Stomach (tissue), 4 donors: ENCODE results near the gene FMO5.

Experiments
- EP300 ChIP-seq: sonication (generic); formaldehyde crosslinking; IDR thresholded peaks from one replicate; pipeline ENCODE4 v1.6.1; 2017; ENCODE audit warnings: antibody characterized with exemption
- POLR2A ChIP-seq, 4 donors: fragments of 450-650 bp; IDR thresholded peaks; one replicate each; pipeline ENCODE4 v1.6.1; 2016; ENCODE audit warnings: antibody characterized with exemption in 4 of 4, control low read depth in 2 of 4, mild to moderate bottlenecking in 1 of 4, moderate library complexity in 1 of 4
- POLR2AphosphoS5 ChIP-seq, 3 donors: sonication (generic); formaldehyde crosslinking; IDR thresholded peaks; one replicate each; pipeline ENCODE4 v1.6.1; 2016; ENCODE audit warnings: antibody characterized with exemption in 3 of 3
- TF ChIP-seq, protein P1 (sequence below), 7 experiments: fragments of 450-650 bp in 4 of 7; fragments of 200-600 bp in 3 of 7; sonication (generic) in 3 of 7; IDR thresholded peaks; one replicate each; pipeline ENCODE4 v1.5.1; 2016 to 2019; ENCODE audit warnings: antibody characterized with exemption in 7 of 7, control low read depth in 2 of 7, mild to moderate bottlenecking in 1 of 7

DNA sequence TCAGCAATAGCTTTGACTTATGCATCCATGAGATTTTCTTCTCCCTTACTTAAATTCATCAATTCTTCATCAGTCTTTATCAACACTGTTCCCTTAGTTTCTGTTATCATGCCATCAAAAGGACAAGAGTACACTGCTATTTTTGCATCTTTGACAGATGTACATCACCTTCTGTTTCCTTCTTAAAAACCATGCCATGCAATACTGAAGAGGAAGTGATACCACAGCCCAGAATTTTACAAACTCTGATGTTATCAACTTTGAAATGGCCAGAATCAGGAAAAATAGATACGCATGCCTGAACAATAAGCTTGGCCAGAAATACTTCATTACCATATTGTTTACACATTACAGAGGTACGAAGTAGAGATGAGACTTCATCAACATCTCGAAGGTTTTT, 21.1 kb downstream of the FMO5 start:
- TF ChIP-seq, protein P1, sequence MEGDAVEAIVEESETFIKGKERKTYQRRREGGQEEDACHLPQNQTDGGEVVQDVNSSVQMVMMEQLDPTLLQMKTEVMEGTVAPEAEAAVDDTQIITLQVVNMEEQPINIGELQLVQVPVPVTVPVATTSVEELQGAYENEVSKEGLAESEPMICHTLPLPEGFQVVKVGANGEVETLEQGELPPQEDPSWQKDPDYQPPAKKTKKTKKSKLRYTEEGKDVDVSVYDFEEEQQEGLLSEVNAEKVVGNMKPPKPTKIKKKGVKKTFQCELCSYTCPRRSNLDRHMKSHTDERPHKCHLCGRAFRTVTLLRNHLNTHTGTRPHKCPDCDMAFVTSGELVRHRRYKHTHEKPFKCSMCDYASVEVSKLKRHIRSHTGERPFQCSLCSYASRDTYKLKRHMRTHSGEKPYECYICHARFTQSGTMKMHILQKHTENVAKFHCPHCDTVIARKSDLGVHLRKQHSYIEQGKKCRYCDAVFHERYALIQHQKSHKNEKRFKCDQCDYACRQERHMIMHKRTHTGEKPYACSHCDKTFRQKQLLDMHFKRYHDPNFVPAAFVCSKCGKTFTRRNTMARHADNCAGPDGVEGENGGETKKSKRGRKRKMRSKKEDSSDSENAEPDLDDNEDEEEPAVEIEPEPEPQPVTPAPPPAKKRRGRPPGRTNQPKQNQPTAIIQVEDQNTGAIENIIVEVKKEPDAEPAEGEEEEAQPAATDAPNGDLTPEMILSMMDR (IDR thresholded peaks at IDR 0.05) = no peak
- TF ChIP-seq POLR2AphosphoS5 (IDR thresholded peaks at IDR 0.05) (no peak), POLR2A (IDR thresholded peaks at IDR 0.05) (no peak), EP300 (no peak)
